ENCODE data around the gene DMPK.
"Not testable (repeated sequence)": the region's sequence is repeated elsewhere in the genome, so short reads cannot be mapped to it uniquely, and the experiment has no call there.

Gene DMPK

DNA sequence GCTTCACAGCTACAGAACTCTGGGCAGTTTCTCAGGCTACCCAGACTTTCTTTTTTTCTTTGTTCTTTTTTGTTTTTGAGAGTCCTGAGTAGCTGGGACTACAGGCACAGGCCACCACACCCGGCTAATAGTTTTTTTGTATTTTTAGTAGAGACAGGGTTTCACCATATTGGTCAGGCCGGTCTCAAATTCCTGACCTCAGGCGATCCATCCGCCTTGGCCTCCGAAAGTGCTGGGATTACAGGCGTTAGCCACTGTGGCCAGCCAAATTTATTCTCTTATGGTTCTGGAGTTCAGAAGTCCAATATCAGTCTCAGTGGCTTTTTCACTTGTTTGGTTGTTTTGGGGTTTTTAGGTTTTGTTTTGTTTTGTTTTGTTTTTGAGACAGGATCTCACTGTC, 36.7 kb downstream of the DMPK start:
- no peak for DNase-seq (ENCODE audit: low read depth in 3 of 3)

- no peak for DNase-seq (ENCODE audit: low read depth in 3 of 3)
These were observed 39.3 kb downstream of the DMPK start for GRCh38 chr19:45742969-45743368.

DNA sequence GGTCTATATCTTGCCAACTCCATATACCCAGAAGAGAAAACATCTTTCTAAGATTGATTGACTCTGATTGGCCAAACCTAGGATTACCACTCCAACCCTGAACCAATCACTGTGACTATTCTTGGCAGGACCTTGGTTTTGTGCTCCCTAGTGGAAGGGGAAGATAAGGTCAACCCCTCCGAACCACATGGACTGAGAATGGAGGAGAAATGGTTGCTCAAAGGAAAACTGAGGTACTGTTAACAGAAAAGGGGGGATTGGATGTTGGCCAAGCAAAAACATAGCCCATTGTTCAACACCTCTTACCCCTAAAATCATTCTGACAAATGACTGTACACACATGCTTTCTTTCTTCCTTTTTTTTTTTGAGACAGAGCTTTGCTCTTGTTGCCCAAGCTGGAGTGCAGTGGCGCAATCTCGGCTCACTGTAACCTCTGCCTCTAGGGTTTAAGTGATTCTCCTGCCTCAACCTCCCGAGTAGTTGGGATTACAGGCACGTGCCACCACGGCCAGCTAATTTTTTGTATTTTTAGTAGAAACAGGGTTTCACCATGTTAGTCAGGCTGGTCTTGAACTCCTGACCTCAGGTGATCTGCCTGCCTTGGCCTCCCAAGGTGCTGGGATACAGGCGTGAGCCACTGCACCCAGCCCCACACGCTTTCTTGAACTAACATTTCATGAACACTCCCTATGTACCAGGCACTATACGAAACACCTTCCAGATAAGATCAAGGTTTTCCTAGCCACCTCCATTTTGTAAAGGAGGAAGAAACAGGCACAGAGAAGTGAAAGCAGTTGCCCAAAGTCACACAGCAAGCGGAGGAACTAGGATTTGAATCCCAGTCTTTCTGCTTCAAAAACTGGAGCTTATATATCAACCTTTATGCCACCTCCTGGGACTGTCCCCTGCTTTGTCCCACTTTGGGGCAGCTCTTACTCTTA, 42.5 kb downstream of the DMPK start:
- DNase-seq (ENCODE audit: low read depth in 3 of 3) = no peak

DNA sequence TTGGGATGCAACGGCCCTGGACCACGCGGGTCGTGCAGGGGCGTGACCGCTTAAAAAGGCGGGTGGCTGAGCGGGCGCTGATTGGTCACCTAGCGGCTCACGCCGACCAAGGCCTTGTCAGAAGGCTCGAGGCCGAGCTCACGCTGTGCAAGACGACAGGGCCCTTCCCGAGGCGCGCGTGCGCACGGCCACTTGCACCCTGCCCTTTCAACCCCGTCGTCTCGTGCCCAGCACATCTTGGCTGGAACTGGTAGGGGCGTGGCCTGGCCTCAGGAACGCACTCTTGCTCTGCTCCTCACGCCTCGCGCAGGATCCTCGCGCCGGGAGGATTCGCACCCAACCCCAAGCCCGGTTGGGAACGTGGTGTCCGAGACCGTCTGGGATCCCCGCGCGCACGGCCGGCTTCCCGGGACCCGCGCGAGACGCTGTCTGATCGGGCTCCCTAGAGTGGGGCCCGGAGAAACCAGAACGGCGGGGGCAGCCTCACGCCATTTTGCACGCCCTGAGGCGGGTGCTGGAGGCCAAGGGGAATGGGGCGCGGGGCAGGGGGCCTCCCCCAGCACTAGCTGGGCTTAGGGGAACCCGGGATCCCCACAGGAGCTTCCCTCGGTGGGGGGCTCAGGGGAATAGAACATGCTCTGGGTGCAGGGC, 49.0 kb downstream of the DMPK start, which contains the start of gene MEIOSIN:
TSS of gene MEIOSIN (plus strand) at position 280 of the 651 bp plus-strand sequence. CDS start 1,938 bp downstream, outside the sequence.
- DNase-seq (ENCODE audit: low read depth in 3 of 3) = no peak

DNA sequence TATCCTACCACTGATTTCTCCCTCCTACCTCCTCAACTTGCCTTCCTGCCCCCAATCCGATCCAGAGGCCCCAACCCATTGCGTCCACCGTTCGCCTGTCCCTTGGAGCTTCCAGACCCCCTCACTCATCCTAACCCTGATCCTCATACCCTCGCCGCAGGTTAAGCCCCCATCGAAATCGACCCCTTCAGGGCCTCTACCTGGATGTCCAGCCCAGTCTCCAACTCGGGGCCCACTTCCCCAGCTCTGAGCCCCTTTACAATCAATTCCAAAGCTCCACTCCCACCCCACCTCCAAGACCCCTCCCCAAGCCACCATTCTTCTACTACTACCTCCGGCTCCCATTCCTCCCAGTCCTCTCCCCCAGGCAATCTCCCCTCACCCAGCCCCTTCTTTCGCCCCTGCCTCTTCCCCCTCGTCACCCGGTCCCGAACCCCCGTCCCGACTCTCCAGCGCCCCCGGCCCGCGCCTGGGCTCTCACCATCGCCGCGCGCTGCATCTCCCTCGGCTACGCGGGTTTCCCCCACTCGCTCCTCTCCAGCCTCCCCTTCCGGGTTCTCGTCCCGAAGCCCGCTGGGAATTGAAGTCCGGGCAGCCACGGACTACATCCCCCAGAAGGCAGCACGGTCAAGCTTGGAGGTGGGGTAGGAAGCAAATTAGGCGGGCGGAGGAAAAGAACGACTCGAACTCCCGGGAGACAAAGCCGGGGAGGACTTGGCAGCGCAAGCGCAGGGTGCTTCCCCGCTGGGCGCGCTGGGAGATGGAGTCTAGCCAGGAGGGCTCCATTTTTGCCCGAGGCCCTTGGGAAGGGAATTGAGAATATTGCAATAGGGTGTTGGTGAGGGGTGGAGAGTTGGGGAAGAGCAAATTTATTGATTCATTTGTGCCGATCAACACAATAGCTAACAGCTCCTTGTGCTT, 51.7 kb downstream of the DMPK start, which contains the start of gene FBXO46:
TSS of gene FBXO46 (minus strand) at position 529 of the 921 bp plus-strand sequence. CDS start 17,401 bp downstream, outside the sequence.
- DNase-seq (ENCODE audit: low read depth in 3 of 3) = peak; percentile 78 to 91 (median 87)

DNA sequence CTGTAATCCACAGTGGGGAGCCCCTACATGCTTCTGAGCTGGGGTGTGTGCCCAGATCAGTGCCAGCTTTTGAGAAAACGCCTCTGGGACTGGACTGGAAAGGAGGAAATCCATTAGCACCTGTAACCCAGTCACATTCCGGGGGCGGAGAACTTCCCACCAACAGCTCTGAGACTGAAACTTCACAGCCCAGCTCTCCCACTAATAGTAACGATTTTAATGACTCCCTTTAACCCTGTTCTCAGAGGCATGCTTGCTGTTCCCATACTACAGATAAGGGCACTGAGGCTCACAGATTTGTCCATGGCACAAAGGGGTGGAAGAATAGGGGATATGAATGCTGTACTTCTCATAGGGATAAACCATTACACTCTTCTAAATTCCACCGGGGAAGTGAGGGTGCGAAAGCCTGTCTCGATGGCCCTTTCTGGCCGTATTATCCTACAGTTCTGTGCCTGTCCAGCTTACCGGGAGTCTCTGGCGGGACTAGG, 52.4 kb downstream of the DMPK start:
- DNase-seq (ENCODE audit: low read depth in 3 of 3) = peak in 1 of 3 experiments; percentile 7

DNA sequence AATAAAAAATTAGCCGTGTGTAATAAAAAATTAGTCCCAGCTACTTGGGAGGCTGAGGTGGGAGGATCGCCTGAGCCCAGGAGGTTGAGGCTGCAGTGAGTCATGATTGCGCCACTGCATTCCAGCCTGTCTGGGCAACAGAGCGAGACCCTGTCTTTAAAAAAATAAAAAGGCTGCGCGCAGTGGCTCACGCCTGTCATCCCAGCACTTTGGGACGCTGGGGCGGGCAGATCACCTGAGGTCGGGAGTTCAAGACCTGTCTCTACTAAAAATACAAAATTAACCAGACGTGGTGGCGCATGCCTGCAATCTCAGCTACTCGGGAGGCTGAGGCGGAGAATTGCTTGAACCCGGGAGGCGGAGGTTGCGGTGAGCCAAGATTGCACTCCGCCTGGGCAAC, 53.6 kb downstream of the DMPK start:
- not testable (repeated sequence) for DNase-seq (ENCODE audit: low read depth in 3 of 3)

GRCh38 chr19:45720065-45720464, 62.2 kb downstream of the DMPK start:
- DNase-seq (ENCODE audit: low read depth in 3 of 3) = not testable (repeated sequence)
